Activated T-cell treated with anti-CD3 and anti-CD28 coated beads for 24 hours (primary cell): Measurements from ENCODE around the gene RAD23B.
"Not testable (repeated sequence)": the region's sequence is repeated elsewhere in the genome, so short reads cannot be mapped to it uniquely, and the experiment has no call there.

Experiments
- DNase-seq: peaks from one replicate; pipeline ENCODE4 v3.0.0-alpha.2; 2020; ENCODE audit warnings: low read depth

Gene RAD23B

GRCh38 chr9:107293543-107294085 is 10.5 kb downstream of the RAD23B start:
- DNase-seq, result no peak

GRCh38 chr9:107294756-107295155 is 11.7 kb downstream of the RAD23B start:
- no peak for DNase-seq

GRCh38 chr9:107295995-107296394 is 12.9 kb downstream of the RAD23B start:
- no peak for DNase-seq

- not testable (repeated sequence) for DNase-seq
These were observed 13.5 kb downstream of the RAD23B start for GRCh38 chr9:107296592-107296991.

GRCh38 chr9:107299437-107299836 is 16.4 kb downstream of the RAD23B start:
- DNase-seq, result no peak

GRCh38 chr9:107306308-107306707 is 23.2 kb downstream of the RAD23B start:
- no peak for DNase-seq

GRCh38 chr9:107307331-107307730 is 24.3 kb downstream of the RAD23B start:
- no peak for DNase-seq

GRCh38 chr9:107308461-107308860 is 25.4 kb downstream of the RAD23B start:
- no peak for DNase-seq

- DNase-seq, result no peak
These were observed 26.2 kb downstream of the RAD23B start for GRCh38 chr9:107309271-107309670.

- no peak for DNase-seq
These were observed 29.4 kb downstream of the RAD23B start for GRCh38 chr9:107312376-107313050.

GRCh38 chr9:107313555-107314096 is 30.5 kb downstream of the RAD23B start:
- no peak for DNase-seq

- DNase-seq, result no peak
These were observed 31.7 kb downstream of the RAD23B start for GRCh38 chr9:107314763-107315162.

GRCh38 chr9:107316795-107317661 is 33.9 kb downstream of the RAD23B start:
- DNase-seq, result no peak

- no peak for DNase-seq
These were observed 39.6 kb downstream of the RAD23B start for GRCh38 chr9:107322643-107323042.

GRCh38 chr9:107323836-107324585 is 40.9 kb downstream of the RAD23B start:
- DNase-seq, result no peak

- DNase-seq, result no peak
These were observed 42.8 kb downstream of the RAD23B start for GRCh38 chr9:107325842-107326241.

- no peak for DNase-seq
These were observed 45.4 kb downstream of the RAD23B start for GRCh38 chr9:107328510-107328909.

- DNase-seq, result no peak
These were observed 47.3 kb downstream of the RAD23B start for GRCh38 chr9:107330420-107330819.

- no peak for DNase-seq
These were observed 49.8 kb downstream of the RAD23B start for GRCh38 chr9:107332883-107333282.

GRCh38 chr9:107333363-107333762 is 50.3 kb downstream of the RAD23B start:
- DNase-seq, result no peak

- DNase-seq, result no peak
These were observed 51.2 kb downstream of the RAD23B start for GRCh38 chr9:107334103-107334776.

- DNase-seq, result no peak
These were observed 52.3 kb downstream of the RAD23B start for GRCh38 chr9:107335331-107335730.
